Measurements from ENCODE around the gene AOX1.
"Not testable (repeated sequence)": the region's sequence is repeated elsewhere in the genome, so short reads cannot be mapped to it uniquely, and the experiment has no call there.

Gene AOX1

GRCh38 chr2:200708943-200709342 is 123.1 kb downstream of the AOX1 start:
- H3K9me3 ChIP-seq (ENCODE audit: low read length): no peaks in the 10 kb centered on the region
- H2AFZ ChIP-seq (ENCODE audit: low read depth, low read length): no peak overlapping the region
- H3K36me3 ChIP-seq (ENCODE audit: insufficient read depth, low read length): no peaks in the 10 kb centered on the region
- H3K4me3 ChIP-seq (ENCODE audit: low read length): no peak overlapping the region
- peaks cover 3% of the 10 kb centered on the region for H3K4me1 ChIP-seq (ENCODE audit: insufficient read depth, low read length)
- no peaks in the 10 kb centered on the region for H3K27me3 ChIP-seq (ENCODE audit: insufficient read depth, low read length)

GRCh38 chr2:200713003-200713703 is 127.3 kb downstream of the AOX1 start:
- Histone ChIP-seq H3K4me3 (ENCODE audit: low read length) (peak overlapping the region; percentile 41), H3K27me3 (ENCODE audit: insufficient read depth, low read length) (no peaks in the 10 kb centered on the region), H3K4me1 (ENCODE audit: insufficient read depth, low read length) (peaks cover 3% of the 10 kb centered on the region), H3K36me3 (ENCODE audit: insufficient read depth, low read length) (no peaks in the 10 kb centered on the region), H2AFZ (ENCODE audit: low read depth, low read length) (peak overlapping the region; percentile 69), H3K9me3 (ENCODE audit: low read length) (no peaks in the 10 kb centered on the region)

- Histone ChIP-seq H3K27me3 (ENCODE audit: insufficient read depth, low read length) (no peaks in the 10 kb centered on the region), H3K36me3 (ENCODE audit: insufficient read depth, low read length) (no peaks in the 10 kb centered on the region), H3K9me3 (ENCODE audit: low read length) (no peaks in the 10 kb centered on the region), H3K4me3 (ENCODE audit: low read length) (no peak overlapping the region), H3K4me1 (ENCODE audit: insufficient read depth, low read length) (peaks cover 3% of the 10 kb centered on the region), H2AFZ (ENCODE audit: low read depth, low read length) (peak overlapping the region; percentile 69)
These were observed 127.9 kb downstream of the AOX1 start for GRCh38 chr2:200713704-200714064.

- not testable (repeated sequence) for H3K4me1 ChIP-seq (ENCODE audit: insufficient read depth, low read length); H3K36me3 ChIP-seq (ENCODE audit: insufficient read depth, low read length); H2AFZ ChIP-seq (ENCODE audit: low read depth, low read length); H3K4me3 ChIP-seq (ENCODE audit: low read length); H3K9me3 ChIP-seq (ENCODE audit: low read length); H3K27me3 ChIP-seq (ENCODE audit: insufficient read depth, low read length)
These were observed 129.2 kb downstream of the AOX1 start for GRCh38 chr2:200715014-200715413.

GRCh38 chr2:200716386-200716785 is 130.6 kb downstream of the AOX1 start:
- H3K4me1 ChIP-seq (ENCODE audit: insufficient read depth, low read length): peaks cover 3% of the 10 kb centered on the region
- no peaks in the 10 kb centered on the region for H3K9me3 ChIP-seq (ENCODE audit: low read length)
- no peak overlapping the region for H2AFZ ChIP-seq (ENCODE audit: low read depth, low read length)
- H3K36me3 ChIP-seq (ENCODE audit: insufficient read depth, low read length): no peaks in the 10 kb centered on the region
- H3K27me3 ChIP-seq (ENCODE audit: insufficient read depth, low read length): no peaks in the 10 kb centered on the region
- no peak overlapping the region for H3K4me3 ChIP-seq (ENCODE audit: low read length)

All from neuron (in vitro differentiated cells).